CD1c-positive myeloid dendritic cell (primary cell): ENCODE data around the gene LSM7.

ENCODE experiments used
- DNase-seq: peaks from one replicate; pipeline ENCODE4 v3.0.0-alpha.2; 2016; ENCODE audit errors: extremely low spot score

LSM7 gene

DNA sequence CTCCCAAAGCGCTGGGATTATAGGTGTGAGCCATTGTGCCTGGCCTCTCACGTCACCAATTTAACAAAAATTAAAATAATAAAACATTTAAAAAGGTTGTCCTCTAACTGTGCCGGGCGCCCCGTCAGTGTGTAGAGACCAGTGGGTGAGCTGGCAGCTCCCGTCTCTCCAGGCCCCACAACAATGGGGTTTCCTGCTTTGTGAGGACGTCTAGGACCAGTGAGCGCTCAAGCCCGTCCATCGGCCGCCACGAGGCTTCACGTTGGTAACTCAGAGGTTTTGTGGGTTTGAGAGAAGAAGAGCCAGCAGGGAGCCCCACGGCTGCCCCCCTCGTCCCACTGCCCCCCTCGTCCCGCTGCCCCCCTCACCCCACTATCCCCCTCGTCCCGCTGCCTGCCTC, 4.7 kb downstream of the LSM7 start:
- no peak for DNase-seq

DNA sequence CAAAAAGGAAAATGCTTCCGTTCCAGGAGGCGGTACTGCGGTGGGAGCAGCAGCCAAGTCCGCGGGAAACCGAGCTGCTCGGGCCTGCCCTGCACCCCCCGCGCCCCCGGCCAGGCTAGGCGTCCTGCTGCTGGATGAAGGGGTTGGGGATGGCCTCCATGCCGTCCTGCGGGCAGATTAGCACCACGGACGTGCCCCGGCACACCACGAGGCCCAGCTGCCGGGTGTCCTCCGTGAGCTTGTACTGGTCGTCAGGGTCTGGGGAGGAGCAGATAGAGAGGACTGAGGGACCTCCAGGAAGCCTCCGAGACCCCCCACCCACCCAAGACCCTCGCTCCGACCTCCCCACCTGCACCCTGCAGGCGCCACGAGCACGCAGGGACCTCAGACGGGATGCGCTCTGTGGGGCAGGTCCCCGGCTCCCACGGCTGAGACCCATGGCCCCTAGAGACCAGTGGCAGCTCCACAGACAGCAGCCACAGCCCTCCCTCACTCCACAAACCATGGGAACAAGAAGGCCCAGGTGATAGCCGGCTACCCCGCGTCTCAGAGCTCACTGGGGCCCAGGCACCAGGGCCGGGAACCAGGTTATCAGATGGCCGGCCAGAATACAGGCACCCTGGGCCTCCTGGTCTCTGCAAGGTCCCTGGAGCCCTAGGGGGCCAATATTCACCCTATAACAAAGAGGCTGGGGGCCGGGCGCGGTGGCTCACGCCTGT, 6.7 kb downstream of the LSM7 start:
- DNase-seq, result no peak

- DNase-seq, result no peak
These were observed 7.4 kb downstream of the LSM7 start for GRCh38 chr19:2320939-2321338.

- no peak for DNase-seq
These were observed 8.3 kb downstream of the LSM7 start for GRCh38 chr19:2320049-2320448.

DNA sequence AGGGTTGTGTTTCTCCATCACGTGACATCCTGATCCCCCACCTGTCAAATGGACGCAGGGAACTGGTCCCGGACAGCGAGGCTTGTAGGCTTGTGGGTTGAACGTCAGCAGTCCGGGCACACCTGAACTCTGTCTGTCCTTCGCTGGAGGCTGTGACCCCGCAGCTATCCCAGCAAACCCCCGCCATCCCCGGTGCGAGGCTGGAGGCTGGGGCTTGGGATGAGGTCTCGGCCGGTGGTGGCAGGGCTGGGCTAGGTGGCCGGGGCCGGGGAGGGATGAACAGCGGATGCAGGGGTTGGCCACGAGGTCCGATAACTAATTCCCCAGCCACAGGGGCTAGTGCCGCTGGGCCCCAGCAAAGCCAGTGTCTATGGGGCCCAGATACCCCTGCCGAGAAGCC, 8.8 kb downstream of the LSM7 start:
- DNase-seq, result no peak

GRCh38 chr19:2318923-2319322, 9.5 kb downstream of the LSM7 start:
- DNase-seq, result no peak

DNA sequence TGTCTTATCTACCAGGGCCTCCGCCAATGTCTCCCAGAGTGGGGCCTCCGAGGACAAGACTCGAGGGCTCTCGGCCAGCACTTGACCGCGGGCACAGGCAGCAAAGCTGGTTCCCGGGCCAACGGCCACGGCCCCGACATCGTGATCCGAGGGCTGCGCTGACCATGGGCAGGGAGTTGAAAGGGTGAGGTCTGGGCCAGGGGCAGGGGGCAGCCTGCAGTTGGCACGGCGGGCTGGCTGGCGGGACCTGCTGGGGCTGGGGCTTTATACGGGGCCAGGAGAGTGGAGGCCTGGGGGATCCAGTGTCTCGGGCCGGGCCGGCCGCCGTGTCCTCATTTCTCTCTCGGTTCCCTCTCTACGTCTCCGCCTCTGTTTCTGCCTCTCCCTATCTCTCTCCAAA, 10.6 kb downstream of the LSM7 start:
- no peak for DNase-seq

GRCh38 chr19:2317300-2317699, 11.1 kb downstream of the LSM7 start:
- no peak for DNase-seq

DNA sequence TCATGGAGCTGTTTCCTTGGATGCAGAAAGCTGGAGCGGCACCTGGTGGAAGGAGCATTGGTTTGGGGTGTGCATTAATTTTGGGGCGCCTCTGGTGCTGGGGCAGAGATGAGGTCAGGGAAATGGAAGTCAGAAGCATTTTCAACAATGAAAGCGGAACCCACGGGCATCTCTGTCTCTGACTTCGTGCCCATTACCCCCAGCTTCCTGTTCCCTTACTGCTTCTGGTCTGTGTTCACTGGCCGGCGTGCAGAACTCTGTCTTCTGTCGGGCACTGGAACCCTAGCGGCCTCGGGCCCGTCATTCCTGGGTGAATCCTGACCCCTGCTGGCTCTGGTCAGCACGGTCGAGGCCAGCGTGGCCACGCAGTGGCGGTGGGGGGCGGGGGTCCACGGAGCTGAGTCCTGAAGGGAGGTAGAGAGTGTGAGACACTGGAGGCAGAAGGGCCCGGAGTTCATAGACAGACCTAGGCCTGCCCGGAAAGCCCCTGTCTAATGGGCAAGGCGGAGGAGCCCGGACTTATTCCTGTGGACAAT, 12.5 kb downstream of the LSM7 start:
- DNase-seq, result peak; percentile 92

DNA sequence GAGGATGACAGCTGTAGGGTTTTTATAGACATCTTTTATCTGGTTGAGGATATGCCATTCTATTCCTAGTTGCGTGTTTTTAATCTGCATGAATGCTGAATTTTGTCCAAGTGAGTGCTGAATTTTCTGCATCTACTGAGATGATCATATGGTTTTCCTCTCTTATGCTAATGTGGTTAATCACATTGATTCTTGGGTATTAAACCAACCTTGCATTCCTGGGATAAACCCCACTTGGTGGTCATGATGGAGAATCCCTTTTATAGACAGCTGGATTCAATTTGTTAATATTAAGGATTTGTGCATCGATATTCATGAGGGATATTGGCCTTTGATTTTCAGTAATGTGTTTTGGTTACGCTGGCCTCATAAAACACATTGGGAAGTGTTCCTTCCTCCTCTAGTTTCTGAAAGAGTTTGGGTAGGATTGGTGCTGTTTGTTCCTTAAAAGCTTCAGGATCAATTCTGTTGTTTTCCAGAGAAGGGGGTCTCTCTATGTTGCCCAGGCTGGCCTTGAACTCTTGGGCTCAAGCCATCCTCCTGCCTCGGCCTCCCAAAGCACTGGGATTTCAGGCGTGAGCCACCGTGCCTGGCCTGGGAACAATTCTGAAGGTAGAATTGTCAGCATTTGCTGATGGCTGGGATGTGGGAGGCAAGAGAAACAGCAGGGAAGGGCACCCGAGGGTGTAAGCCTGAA, 13.1 kb downstream of the LSM7 start:
- no peak for DNase-seq

GRCh38 chr19:2312820-2313501, 15.4 kb downstream of the LSM7 start:
- DNase-seq, result no peak

- no peak for DNase-seq
These were observed 17.3 kb downstream of the LSM7 start for GRCh38 chr19:2311093-2311492.

DNA sequence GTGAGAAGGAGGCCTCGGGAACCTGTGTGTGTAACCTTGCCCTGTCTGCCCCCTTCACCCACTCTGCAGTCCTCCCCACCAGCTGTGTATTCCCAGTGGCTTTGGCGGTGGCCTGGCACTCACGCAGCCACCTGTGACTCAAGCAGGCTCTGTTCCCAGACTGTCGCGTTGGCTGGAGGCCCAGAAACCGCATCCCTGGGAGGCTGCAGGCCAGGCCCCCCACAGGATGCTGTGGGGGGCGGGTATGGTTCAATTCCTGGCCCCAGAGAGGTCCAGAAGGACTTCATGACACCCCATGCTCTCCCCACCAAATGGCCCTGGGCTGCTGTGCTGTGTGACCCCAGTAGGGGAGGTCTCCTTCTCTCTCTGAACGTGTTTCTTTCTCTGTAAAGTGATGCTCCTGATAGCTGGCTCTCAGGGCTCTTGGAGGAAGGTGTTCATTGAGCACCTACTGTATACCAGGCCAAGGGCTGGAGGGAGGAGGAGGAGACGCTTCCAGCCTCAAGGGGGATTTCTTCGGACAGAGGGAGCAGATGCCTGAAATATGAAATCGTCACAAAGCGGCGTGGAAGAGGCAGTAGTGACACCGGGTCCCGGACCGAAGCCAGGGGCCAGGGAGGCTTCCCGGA, 18.5 kb downstream of the LSM7 start:
- no peak for DNase-seq

GRCh38 chr19:2308114-2308556, 20.3 kb downstream of the LSM7 start, which contains the start of gene LINGO3:
LINGO3 (minus strand) TSS chr19:2308154; CDS start chr19:2291776, 16,378 bp downstream.
- DNase-seq, result no peak

- DNase-seq, result no peak
These were observed 20.8 kb downstream of the LSM7 start for GRCh38 chr19:2307518-2308012.

GRCh38 chr19:2306971-2307370, 21.4 kb downstream of the LSM7 start:
- no peak for DNase-seq

- no peak for DNase-seq
These were observed 22.0 kb downstream of the LSM7 start for GRCh38 chr19:2306281-2306806.

- no peak for DNase-seq
These were observed 22.7 kb downstream of the LSM7 start for GRCh38 chr19:2305452-2306280.

- DNase-seq, result no peak
These were observed 25.1 kb downstream of the LSM7 start for GRCh38 chr19:2303211-2303798.
